ENCODE measurements around the gene CCDC88A.

DNA sequence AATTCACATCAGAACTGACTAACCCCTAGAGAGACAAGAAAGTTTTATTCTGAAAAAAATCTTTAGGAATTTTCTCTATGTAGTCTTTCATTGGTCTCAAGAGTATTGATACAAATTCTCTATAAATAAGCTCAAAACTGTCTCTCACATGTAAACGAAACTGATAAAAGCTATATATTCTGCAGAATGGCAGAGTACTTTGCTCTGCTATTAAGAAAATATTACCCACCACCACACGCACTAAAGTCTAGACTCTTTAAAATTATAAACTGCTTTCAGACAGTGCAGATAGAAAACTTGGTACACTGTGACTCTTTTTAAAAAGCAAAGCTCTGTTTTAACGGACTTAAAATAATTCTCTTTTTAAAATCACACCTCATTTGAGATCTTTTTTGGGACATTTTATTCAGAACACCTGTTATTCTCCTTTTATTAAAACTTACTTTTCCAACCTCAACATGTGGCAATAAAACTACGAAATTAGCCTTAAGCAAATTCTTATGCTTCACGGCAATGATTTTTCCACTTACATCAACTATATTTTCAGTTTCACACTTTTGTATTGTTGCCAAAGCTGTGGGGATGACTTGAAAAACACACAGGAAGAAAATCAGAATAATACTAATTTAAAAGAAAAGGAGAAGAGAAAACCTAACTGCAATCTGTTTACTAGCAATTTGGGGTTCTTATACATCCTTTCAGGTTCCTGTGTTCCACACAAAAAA lies 58.0 kb downstream of the CCDC88A start:
- no peak for TF ChIP-seq POLR2AphosphoS5 (IDR thresholded peaks at IDR 0.05)
- TF ChIP-seq, protein P1, sequence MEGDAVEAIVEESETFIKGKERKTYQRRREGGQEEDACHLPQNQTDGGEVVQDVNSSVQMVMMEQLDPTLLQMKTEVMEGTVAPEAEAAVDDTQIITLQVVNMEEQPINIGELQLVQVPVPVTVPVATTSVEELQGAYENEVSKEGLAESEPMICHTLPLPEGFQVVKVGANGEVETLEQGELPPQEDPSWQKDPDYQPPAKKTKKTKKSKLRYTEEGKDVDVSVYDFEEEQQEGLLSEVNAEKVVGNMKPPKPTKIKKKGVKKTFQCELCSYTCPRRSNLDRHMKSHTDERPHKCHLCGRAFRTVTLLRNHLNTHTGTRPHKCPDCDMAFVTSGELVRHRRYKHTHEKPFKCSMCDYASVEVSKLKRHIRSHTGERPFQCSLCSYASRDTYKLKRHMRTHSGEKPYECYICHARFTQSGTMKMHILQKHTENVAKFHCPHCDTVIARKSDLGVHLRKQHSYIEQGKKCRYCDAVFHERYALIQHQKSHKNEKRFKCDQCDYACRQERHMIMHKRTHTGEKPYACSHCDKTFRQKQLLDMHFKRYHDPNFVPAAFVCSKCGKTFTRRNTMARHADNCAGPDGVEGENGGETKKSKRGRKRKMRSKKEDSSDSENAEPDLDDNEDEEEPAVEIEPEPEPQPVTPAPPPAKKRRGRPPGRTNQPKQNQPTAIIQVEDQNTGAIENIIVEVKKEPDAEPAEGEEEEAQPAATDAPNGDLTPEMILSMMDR (IDR thresholded peaks at IDR 0.05): no peak
